Lower lobe of right lung (tissue), 2 donors: ENCODE data around the gene OR10G4. TPM values are rescaled to one million over a fixed set of nuclear protein-coding genes. Genes with fewer than 3 reads are reported as not detected.

ENCODE experiments used
- ATAC-seq, 2 donors: fragments of 200-7000 bp; cut with Tn5 transposase; one replicate each; pipeline ENCODE4 v1.9.1; 2020 to 2022; ENCODE audit warnings: mild to moderate bottlenecking in 2 of 2, moderate library complexity in 2 of 2
- DNase-seq: peaks from one replicate; pipeline ENCODE4 v3.0.0-alpha.2; 2020
- H3K27ac ChIP-seq: fragments of 200-600 bp; one replicate; pipeline ENCODE4 v1.8.0; 2022
- H3K27me3 ChIP-seq: fragments of 200-600 bp; one replicate; pipeline ENCODE4 v1.8.0; 2022; ENCODE audit warnings: low read depth
- H3K36me3 ChIP-seq: fragments of 200-600 bp; one replicate; pipeline ENCODE4 v1.8.0; 2022; ENCODE audit warnings: mild to moderate bottlenecking
- H3K4me1 ChIP-seq: fragments of 200-600 bp; one replicate; pipeline ENCODE4 v1.8.0; 2022
- H3K4me3 ChIP-seq: fragments of 200-600 bp; one replicate; pipeline ENCODE4 v1.8.0; 2022; ENCODE audit warnings: mild to moderate bottlenecking
- H3K9me3 ChIP-seq: fragments of 200-600 bp; one replicate; pipeline ENCODE4 v1.8.0; 2022
- intact Hi-C: fragments of 100-400 bp; cut with DNase I; formaldehyde crosslinking; loops from one replicate; pipeline ENCODE4 v1.11.0; 2022
- long read RNA-seq: library from polyadenylated mRNA; unstranded; transcript quantifications from one replicate; pipeline ENCODE4 v2.0.0, GENCODE V29; 2021
- total RNA-seq: library from RNA; stranded (reverse); fragmentation: NEBNext Ultra II Directional; extraction: Animal tissue kit (Norgen Biotek cat#: 25700); gene quantifications from one replicate; pipeline ENCODE4 v1.2.1, GENCODE V29; 2021
- TF ChIP-seq, protein P1 (sequence below): fragments of 200-600 bp; IDR thresholded peaks from one replicate; pipeline ENCODE4 v1.8.0; 2022; ENCODE audit warnings: antibody characterized with exemption, mild to moderate bottlenecking
- donor health status: DM: no; HTN: yes; CAD: no; lungs with severe emphysema.

OR10G4 gene
- not detected for total RNA-seq
- long read RNA-seq: 0 reads

GRCh38 chr11:124012697-124013096 lies at the start of gene OR10G4:
OR10G4 (plus strand) TSS chr11:124012997; CDS start chr11:124015575, 2,578 bp downstream.
- ATAC-seq (no peak), DNase-seq (no peak)
- Histone ChIP-seq H3K4me3 (no peak within 1 kb of the TSS), H3K27me3 (no peaks in the 10 kb centered on the region), H3K27ac (no peak within 1 kb of the TSS), H3K9me3 (no peaks in the 10 kb centered on the region), H3K36me3 (no peaks in the 10 kb centered on the region), H3K4me1 (no peaks in the 10 kb centered on the region)
- TF ChIP-seq, protein P1, sequence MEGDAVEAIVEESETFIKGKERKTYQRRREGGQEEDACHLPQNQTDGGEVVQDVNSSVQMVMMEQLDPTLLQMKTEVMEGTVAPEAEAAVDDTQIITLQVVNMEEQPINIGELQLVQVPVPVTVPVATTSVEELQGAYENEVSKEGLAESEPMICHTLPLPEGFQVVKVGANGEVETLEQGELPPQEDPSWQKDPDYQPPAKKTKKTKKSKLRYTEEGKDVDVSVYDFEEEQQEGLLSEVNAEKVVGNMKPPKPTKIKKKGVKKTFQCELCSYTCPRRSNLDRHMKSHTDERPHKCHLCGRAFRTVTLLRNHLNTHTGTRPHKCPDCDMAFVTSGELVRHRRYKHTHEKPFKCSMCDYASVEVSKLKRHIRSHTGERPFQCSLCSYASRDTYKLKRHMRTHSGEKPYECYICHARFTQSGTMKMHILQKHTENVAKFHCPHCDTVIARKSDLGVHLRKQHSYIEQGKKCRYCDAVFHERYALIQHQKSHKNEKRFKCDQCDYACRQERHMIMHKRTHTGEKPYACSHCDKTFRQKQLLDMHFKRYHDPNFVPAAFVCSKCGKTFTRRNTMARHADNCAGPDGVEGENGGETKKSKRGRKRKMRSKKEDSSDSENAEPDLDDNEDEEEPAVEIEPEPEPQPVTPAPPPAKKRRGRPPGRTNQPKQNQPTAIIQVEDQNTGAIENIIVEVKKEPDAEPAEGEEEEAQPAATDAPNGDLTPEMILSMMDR: no peak
- intact Hi-C loops: no loop called here

- ATAC-seq (no peak), DNase-seq (no peak)
- H3K9me3 ChIP-seq: no peaks in the 10 kb centered on the region
- H3K27ac ChIP-seq: no peak overlapping the region
- TF ChIP-seq, protein P1: no peak
- no peak overlapping the region for H3K4me3 ChIP-seq
- no peaks in the 10 kb centered on the region for H3K36me3 ChIP-seq
- H3K27me3 ChIP-seq: no peaks in the 10 kb centered on the region
- no peaks in the 10 kb centered on the region for H3K4me1 ChIP-seq
- intact Hi-C loops: no loop called here
These were observed 39.0 kb upstream of the OR10G4 start for GRCh38 chr11:123973816-123974215.

GRCh38 chr11:123976770-123977560 lies 35.8 kb upstream of the OR10G4 start:
- no peak for DNase-seq
- intact Hi-C loops: no loop called here
- Histone ChIP-seq H3K27ac (no peak overlapping the region), H3K36me3 (no peaks in the 10 kb centered on the region), H3K9me3 (no peaks in the 10 kb centered on the region), H3K4me1 (no peaks in the 10 kb centered on the region), H3K4me3 (no peak overlapping the region), H3K27me3 (no peaks in the 10 kb centered on the region)
- TF ChIP-seq, protein P1: no peak
- no peak for ATAC-seq

GRCh38 chr11:123977731-123978347 lies 35.0 kb upstream of the OR10G4 start, which contains the start of gene OR10S1:
OR10S1 (minus strand) TSS chr11:123977781; CDS start chr11:123977664, 117 bp downstream.
- intact Hi-C loops: no loop called here
- Histone ChIP-seq H3K4me1 (no peaks in the 10 kb centered on the region), H3K4me3 (no peak within 1 kb of the TSS), H3K27me3 (no peaks in the 10 kb centered on the region), H3K9me3 (no peaks in the 10 kb centered on the region), H3K27ac (no peak within 1 kb of the TSS), H3K36me3 (no peaks in the 10 kb centered on the region)
- DNase-seq (no peak), ATAC-seq (no peak)
- TF ChIP-seq, protein P1: no peak

DNA sequence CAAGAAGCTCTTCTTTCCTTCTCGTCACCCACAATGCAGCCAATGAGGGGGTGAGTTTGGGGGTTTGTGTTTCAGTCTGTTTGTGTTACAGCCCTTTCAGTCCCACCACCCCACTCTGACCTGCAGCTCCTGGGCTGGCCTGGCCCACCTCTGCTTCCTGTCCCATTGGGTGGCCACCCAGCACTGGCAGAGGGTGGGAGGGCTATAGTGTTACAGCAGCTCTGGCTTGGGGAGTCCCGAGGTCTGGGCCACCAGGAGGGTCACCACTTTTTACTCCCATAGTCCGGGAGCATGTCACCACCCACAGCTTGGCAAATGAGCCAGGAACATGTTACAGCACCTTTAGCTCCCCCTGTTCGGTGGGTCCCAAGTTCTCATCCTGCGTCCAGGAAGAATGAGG lies 33.5 kb upstream of the OR10G4 start:
- no peak overlapping the region for H3K4me3 ChIP-seq
- DNase-seq (no peak), ATAC-seq (peak in 1 of 2 donors; percentile 30)
- TF ChIP-seq, protein P1: no peak
- no peaks in the 10 kb centered on the region for H3K9me3 ChIP-seq
- no peak overlapping the region for H3K27ac ChIP-seq
- no peaks in the 10 kb centered on the region for H3K36me3 ChIP-seq
- intact Hi-C loops: no loop called here
- H3K27me3 ChIP-seq: no peaks in the 10 kb centered on the region
- no peaks in the 10 kb centered on the region for H3K4me1 ChIP-seq
